G401 (cell line): Measurements from ENCODE around the gene AFF2. TPM values are rescaled to one million over a fixed set of nuclear protein-coding genes. Genes with fewer than 3 reads are reported as not detected.

Experiments
- DNase-seq: peaks from one replicate; pipeline ENCODE4 v3.0.0-alpha.2; 2015; ENCODE audit warnings: low spot score
- in situ Hi-C: cut with HindIII; loops from 2 replicates; pipeline ENCODE4 v1.10.0; 2016; ENCODE audit warnings: low sequenced_read_pairs, mixed read lengths
- total RNA-seq: library from RNA; depleted of rRNA; stranded (reverse); fragments of >200 nt; shearing (Covaris generic); gene quantifications from 2 replicates; pipeline ENCODE4 v1.2.3, GENCODE V29; 2014

AFF2 gene
- total RNA-seq, 1 experiment from 2014 or later = 0.58 TPM

- in situ Hi-C loops = no loop called here
- no peak for DNase-seq
Measured at GRCh38 chrX:148788449-148788848, 288.0 kb downstream of the AFF2 start.

- in situ Hi-C loops = no loop called here
- no peak for DNase-seq
Measured at GRCh38 chrX:148794350-148794749, 293.9 kb downstream of the AFF2 start.

GRCh38 chrX:148804579-148805355, 304.4 kb downstream of the AFF2 start:
- DNase-seq = no peak
- in situ Hi-C loops = no loop called here

GRCh38 chrX:148806145-148806870, 305.9 kb downstream of the AFF2 start:
- in situ Hi-C loops = no loop called here
- DNase-seq = no peak

GRCh38 chrX:148808833-148809232, 308.4 kb downstream of the AFF2 start:
- in situ Hi-C loops = no loop called here
- no peak for DNase-seq

- in situ Hi-C loops = no loop called here
- DNase-seq = no peak
Measured at GRCh38 chrX:148811236-148811635, 310.8 kb downstream of the AFF2 start.

GRCh38 chrX:148813422-148813821, 313.0 kb downstream of the AFF2 start:
- in situ Hi-C loops = no loop called here
- no peak for DNase-seq

GRCh38 chrX:148813967-148814366, 313.6 kb downstream of the AFF2 start:
- DNase-seq = no peak
- in situ Hi-C loops = no loop called here

GRCh38 chrX:148815218-148815961, 315.0 kb downstream of the AFF2 start:
- DNase-seq = no peak
- in situ Hi-C loops = no loop called here

GRCh38 chrX:148823986-148824385, 323.6 kb downstream of the AFF2 start:
- in situ Hi-C loops = no loop called here
- DNase-seq = no peak

- in situ Hi-C loops = no loop called here
Measured at GRCh38 chrX:148825696-148826095, 325.3 kb downstream of the AFF2 start.

GRCh38 chrX:148836741-148837140, 336.3 kb downstream of the AFF2 start:
- no peak for DNase-seq
- in situ Hi-C loops = no loop called here

More at GRCh38 chrX:148825696-148826095, 325.3 kb downstream of the AFF2 start:
- peak; percentile 22 for DNase-seq

GRCh38 chrX:148850631-148851030, 350.2 kb downstream of the AFF2 start:
- DNase-seq = no peak
- in situ Hi-C loops = no loop called here

- in situ Hi-C loops = no loop called here
- DNase-seq = no peak
Measured at GRCh38 chrX:148854306-148854705, 353.9 kb downstream of the AFF2 start.

- in situ Hi-C loops = no loop called here
- DNase-seq = no peak
Measured at GRCh38 chrX:148856505-148856904, 356.1 kb downstream of the AFF2 start.

GRCh38 chrX:148865277-148866210, 365.1 kb downstream of the AFF2 start:
- in situ Hi-C loops = no loop called here
- no peak for DNase-seq

- in situ Hi-C loops = no loop called here
- DNase-seq = no peak
Measured at GRCh38 chrX:148867596-148867995, 367.2 kb downstream of the AFF2 start.

GRCh38 chrX:148871422-148872160, 371.2 kb downstream of the AFF2 start:
- no peak for DNase-seq
- in situ Hi-C loops = no loop called here
